Embryonic facial prominence (tissue), 1 donor: ENCODE results near the gene ULBP2.
"Not testable (repeated sequence)": the region's sequence is repeated elsewhere in the genome, so short reads cannot be mapped to it uniquely, and the experiment has no call there.

Experiments used
- DNase-seq: peaks from one replicate; pipeline ENCODE4 v3.0.0-alpha.2; 2016; ENCODE audit errors: extremely low spot score

Gene ULBP2

GRCh38 chr6:149950423-149950822 is 8.6 kb downstream of the ULBP2 start:
- DNase-seq: no peak

- no peak for DNase-seq
Observed at GRCh38 chr6:149951096-149951495, 9.3 kb downstream of the ULBP2 start.

GRCh38 chr6:149951626-149952025 is 9.8 kb downstream of the ULBP2 start:
- no peak for DNase-seq

GRCh38 chr6:149953390-149953789 is 11.6 kb downstream of the ULBP2 start:
- DNase-seq: not testable (repeated sequence)

- DNase-seq: not testable (repeated sequence)
Observed at GRCh38 chr6:149953934-149954327, 12.1 kb downstream of the ULBP2 start.

- not testable (repeated sequence) for DNase-seq
Observed at GRCh38 chr6:149954328-149954983, 12.6 kb downstream of the ULBP2 start.

- not testable (repeated sequence) for DNase-seq
Observed at GRCh38 chr6:149954984-149955653, 13.3 kb downstream of the ULBP2 start.

- not testable (repeated sequence) for DNase-seq
Observed at GRCh38 chr6:149955654-149956317, 14.0 kb downstream of the ULBP2 start.

- DNase-seq: not testable (repeated sequence)
Observed at GRCh38 chr6:149958124-149958523, 16.3 kb downstream of the ULBP2 start.

- not testable (repeated sequence) for DNase-seq
Observed at GRCh38 chr6:149959806-149960205, 18.0 kb downstream of the ULBP2 start.

- DNase-seq: no peak
Observed at GRCh38 chr6:149960488-149960887, 18.7 kb downstream of the ULBP2 start.

- no peak for DNase-seq
Observed at GRCh38 chr6:149961728-149962425, 20.1 kb downstream of the ULBP2 start.

GRCh38 chr6:149962461-149963211 is 20.8 kb downstream of the ULBP2 start:
- no peak for DNase-seq

GRCh38 chr6:149963212-149963461 is 21.3 kb downstream of the ULBP2 start:
- DNase-seq: no peak

- peak; percentile 37 for DNase-seq
Observed at GRCh38 chr6:149963462-149964307, 21.9 kb downstream of the ULBP2 start, which contains the start of gene ULBP1. Gene ULBP1 (plus strand): TSS chr6:149963943. CDS start chr6:149964050, 107 bp downstream.

- DNase-seq: no peak
Observed at GRCh38 chr6:149964308-149965193, 22.7 kb downstream of the ULBP2 start.

GRCh38 chr6:149965194-149966020 is 23.6 kb downstream of the ULBP2 start:
- no peak for DNase-seq

- DNase-seq: not testable (repeated sequence)
Observed at GRCh38 chr6:149966319-149966718, 24.5 kb downstream of the ULBP2 start.

- no peak for DNase-seq
Observed at GRCh38 chr6:149967591-149967990, 25.8 kb downstream of the ULBP2 start.
